Adrenal gland (tissue), 5 donors: ENCODE results near the gene RASGRP4.

Experiments
- CTCF ChIP-seq, 6 experiments: fragments of 450-650 bp in 4 of 6; fragments of 200-600 bp in 2 of 6; sonication (generic) in 1 of 6; IDR thresholded peaks; 1 replicate in 5 of 6; 2 replicates in 1 of 6; pipeline versions ENCODE4 v1.5.1 to v1.8.0; 2016 to 2021; ENCODE audit warnings: antibody characterized with exemption in 6 of 6, mild to moderate bottlenecking in 2 of 6, moderate library complexity in 1 of 6
- POLR2A ChIP-seq, 2 donors: fragments of 450-650 bp; IDR thresholded peaks; one replicate each; pipeline ENCODE4 v1.6.1; 2017; ENCODE audit warnings: antibody characterized with exemption in 2 of 2, mild to moderate bottlenecking in 2 of 2, moderate library complexity in 1 of 2
- donor health status: DM: no; HTN: no; CAD: no.

GRCh38 chr19:38409631-38410133 is 16.3 kb downstream of the RASGRP4 start:
- TF ChIP-seq CTCF (IDR thresholded peaks at IDR 0.05): no peak
- no peak for TF ChIP-seq POLR2A (IDR thresholded peaks at IDR 0.05)
